T-helper 1 cell treated with Interleukin-12 subunit alpha and Interleukin-12 subunit beta and Interleukin-4 antibody, amounts not matched to agents 30 μg/mL and 1 μg/mL, for 36 hours (primary cell): ENCODE measurements around the gene MPP2.
"Not testable (repeated sequence)": the region's sequence is repeated elsewhere in the genome, so short reads cannot be mapped to it uniquely, and the experiment has no call there.

Experiments
- H3K27ac Mint-ChIP-seq: one replicate; pipeline ENCODE4 v1.8.0; 2021; ENCODE audit warnings: mild to moderate bottlenecking, mixed read lengths
- H3K27me3 Mint-ChIP-seq: one replicate; pipeline ENCODE4 v1.8.0; 2021; ENCODE audit warnings: low read depth, mixed read lengths
- H3K36me3 Mint-ChIP-seq: one replicate; pipeline ENCODE4 v1.8.0; 2021; ENCODE audit warnings: low read depth, mixed read lengths
- H3K4me1 Mint-ChIP-seq: one replicate; pipeline ENCODE4 v1.8.0; 2021; ENCODE audit warnings: low read depth, mixed read lengths
- H3K4me3 Mint-ChIP-seq: one replicate; pipeline ENCODE4 v1.8.0; 2021; ENCODE audit warnings: mild to moderate bottlenecking, moderate library complexity, mixed read lengths
- H3K9me3 Mint-ChIP-seq: one replicate; pipeline ENCODE4 v1.8.0; 2021; ENCODE audit warnings: mixed read lengths

Gene MPP2

DNA sequence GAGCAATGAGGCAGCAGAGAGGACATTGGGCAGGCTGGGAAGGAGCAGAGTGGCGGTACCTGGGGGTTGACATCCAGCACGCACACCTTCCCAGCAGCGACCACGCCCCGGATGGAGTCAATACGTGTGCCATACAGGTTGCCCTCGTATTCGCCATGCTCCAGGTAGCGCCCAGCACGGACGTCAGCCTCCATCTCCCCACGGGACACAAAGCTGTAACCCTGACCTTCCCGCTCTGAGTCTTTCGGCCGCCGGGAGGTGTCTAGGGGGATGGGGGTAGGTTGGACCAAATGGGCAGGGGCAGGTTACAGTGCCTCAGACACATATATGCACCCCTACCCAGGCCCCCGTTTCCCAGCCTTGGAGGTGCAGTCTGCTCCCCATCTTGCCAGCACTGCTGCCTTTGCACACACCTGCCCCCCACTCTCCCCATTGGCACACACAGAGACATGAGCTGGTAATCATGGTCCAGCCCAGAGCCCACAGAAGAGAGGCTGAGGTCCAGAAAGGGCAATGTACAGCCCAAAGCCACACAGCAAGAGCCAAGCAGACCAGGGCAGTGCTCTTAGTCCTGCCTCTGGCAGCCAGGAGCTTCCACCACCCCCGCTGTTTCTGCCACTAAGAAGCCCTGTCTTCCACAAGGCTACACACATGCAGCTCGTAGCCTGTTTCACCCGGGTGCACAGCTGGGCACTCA is 27.5 kb downstream of the MPP2 start:
- Mint-ChIP-seq H3K4me3 (no peak overlapping the region), H3K4me1 (no peaks in the 10 kb centered on the region), H3K27ac (no peak overlapping the region), H3K9me3 (no peaks in the 10 kb centered on the region), H3K27me3 (no peaks in the 10 kb centered on the region), H3K36me3 (no peaks in the 10 kb centered on the region)

DNA sequence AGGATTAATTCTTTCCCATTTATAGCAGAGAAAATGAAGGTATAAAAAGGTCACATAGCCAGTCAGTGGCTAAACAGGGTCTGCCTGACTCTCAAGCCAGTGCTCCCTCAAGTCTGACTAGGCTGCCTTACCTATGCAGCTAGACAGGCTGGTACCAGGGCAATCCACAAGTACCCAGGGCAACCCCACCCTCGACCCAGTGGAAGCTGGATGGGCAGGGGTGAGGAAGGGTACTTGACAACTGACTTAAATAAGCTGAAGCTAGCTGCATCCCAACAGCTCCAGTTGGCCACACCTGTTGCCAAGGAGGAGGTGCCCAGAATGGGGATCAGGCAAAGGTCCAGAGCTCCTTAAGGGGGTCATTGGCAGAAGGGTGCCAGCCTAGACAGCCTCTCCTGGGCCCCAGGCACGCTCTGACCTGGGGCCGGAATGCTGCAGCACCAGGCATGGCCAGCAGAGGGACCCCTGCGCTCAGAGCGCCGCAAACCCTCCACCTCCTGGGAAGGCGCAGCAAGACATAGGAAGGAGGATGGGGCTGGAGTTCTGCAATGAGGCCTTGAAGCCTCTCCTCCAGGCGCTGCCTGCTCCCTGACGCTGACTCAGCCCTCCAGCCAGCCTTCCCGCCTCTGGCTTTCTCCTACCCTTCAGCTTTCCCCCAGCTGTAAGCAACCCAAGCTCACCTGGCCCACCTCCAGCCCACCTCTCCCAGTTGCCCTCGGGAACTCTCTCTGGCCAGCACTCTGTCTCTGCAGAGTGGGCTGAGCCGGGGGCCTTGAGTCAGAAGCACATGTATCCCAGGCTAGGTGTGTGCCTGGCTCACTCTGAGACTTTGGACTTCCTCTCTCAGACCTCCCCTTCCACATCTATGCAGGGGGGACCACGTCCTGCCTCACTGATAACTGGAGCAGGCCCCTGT is 28.8 kb downstream of the MPP2 start:
- Mint-ChIP-seq H3K4me3 (no peak overlapping the region), H3K36me3 (no peaks in the 10 kb centered on the region), H3K27ac (no peak overlapping the region)

DNA sequence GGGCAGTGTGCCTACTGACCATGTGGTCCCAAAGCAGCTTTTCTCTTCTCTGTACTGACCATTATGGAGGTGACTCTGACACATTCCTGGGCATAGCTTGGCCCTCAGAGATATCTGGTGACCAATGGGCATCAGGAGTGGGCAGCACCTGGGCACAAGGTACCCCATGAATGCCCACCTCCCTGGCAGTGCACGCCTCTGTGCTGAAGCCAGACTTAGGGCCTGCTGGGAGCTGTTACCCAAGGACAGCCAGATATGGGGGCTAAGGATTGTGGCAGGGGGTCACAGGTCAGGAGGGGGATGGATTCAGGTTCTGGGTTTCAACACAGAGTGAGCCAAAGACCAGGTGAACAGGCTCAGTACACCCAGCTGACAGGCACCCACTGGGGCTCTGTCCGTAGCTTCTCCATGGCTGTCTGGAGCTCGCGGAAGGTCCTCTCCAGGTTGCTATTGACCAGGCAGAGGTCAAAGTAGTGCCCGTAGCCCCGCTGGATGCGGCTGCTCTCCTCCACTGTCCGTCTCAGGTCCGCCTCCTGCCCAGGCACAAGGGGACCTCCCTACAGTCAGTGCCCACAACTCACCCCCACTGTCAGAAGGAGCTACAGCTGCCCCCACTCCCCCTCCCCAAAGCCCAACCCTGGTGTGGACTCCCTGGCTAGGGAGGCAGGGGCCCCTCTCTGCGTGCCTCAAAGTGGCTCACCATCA is 29.7 kb downstream of the MPP2 start:
- Mint-ChIP-seq H3K27ac (no peak overlapping the region), H3K4me1 (no peaks in the 10 kb centered on the region), H3K9me3 (no peaks in the 10 kb centered on the region), H3K36me3 (no peaks in the 10 kb centered on the region), H3K4me3 (no peak overlapping the region), H3K27me3 (no peaks in the 10 kb centered on the region)

More for the DNA sequence above, 28.8 kb downstream of the MPP2 start:
- no peaks in the 10 kb centered on the region for H3K9me3 Mint-ChIP-seq
- H3K27me3 Mint-ChIP-seq = no peaks in the 10 kb centered on the region
- no peaks in the 10 kb centered on the region for H3K4me1 Mint-ChIP-seq

DNA sequence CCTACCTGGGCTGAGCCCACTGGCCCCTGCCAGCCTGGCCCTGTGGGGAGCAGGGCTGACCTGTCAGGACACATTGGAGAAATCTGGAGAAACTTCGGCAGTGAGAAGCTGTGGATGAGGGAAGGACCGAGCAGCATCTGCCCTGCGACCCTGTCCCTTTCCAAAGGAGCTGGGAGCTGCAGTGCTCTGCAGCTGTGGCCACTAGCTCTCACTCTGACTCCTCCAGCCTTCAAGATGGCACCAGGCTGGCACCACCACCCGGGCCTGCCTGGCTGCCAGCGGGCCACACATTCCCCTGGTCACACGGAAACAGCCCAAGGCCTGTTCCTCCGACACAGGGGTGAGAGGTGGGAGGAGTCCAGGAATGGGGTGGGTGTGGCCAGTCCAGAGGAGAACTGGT is 30.3 kb downstream of the MPP2 start:
- H3K27me3 Mint-ChIP-seq = no peaks in the 10 kb centered on the region
- H3K27ac Mint-ChIP-seq = no peak overlapping the region
- H3K4me1 Mint-ChIP-seq = no peaks in the 10 kb centered on the region
- H3K4me3 Mint-ChIP-seq = no peak overlapping the region
- no peaks in the 10 kb centered on the region for H3K9me3 Mint-ChIP-seq
- H3K36me3 Mint-ChIP-seq = no peaks in the 10 kb centered on the region

DNA sequence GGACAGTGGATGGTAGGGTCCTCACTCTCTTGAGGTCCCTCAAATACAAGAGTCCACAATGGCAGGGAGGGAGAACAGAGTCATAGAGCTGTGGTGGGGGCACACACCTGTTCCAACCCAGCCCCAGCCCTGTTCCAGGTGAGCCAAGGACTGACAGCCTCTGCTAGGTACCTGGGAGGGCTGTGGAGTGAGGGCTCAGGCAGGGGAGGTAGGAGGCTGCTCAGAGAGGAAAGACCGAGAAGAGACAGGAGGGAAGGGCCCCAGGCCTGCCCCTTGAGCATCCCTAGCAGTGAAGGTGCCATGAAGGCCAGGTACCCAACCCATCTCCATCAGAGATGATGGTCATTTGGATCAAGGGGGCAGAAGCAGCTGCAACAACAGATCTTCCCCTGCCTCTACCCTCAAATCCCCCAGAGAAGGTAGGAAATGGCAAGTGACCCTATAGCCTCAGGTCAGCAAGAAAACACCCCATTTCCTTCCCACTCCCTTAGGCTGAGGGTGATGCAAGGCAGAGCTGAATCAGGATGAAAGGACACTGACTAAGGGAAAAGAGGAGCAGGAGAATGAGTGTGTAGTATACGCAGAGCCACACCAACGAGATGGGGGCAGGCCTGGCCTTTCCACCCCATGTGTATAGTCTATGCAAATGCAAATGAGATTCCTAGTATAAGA is 31.7 kb downstream of the MPP2 start:
- Mint-ChIP-seq H3K36me3 (no peaks in the 10 kb centered on the region), H3K4me3 (no peak overlapping the region)

DNA sequence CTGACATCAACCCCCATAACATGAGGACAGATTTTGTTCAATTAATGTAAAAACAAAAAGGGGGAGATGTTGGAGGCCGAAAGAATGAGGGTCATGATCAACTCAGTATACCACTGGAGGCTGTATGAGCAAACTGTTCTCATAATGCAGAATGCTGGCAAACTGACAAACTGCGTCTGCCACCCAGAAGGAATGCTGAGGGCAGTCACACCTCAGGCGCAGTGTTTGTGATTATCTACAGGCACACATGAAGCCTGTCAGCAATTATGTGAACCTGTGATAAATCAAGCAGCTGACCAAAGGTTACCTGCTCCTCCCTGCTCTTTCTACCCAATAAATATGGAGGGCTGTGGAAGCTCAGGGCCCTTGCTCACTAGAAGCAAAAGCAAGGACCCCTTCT is 33.0 kb downstream of the MPP2 start:
- Mint-ChIP-seq H3K36me3 (no peaks in the 10 kb centered on the region), H3K27me3 (no peaks in the 10 kb centered on the region), H3K4me3 (no peak overlapping the region), H3K9me3 (no peaks in the 10 kb centered on the region), H3K4me1 (no peaks in the 10 kb centered on the region), H3K27ac (no peak overlapping the region)

More for the DNA sequence above, 31.7 kb downstream of the MPP2 start:
- H3K27ac Mint-ChIP-seq = no peak overlapping the region
- H3K27me3 Mint-ChIP-seq = no peaks in the 10 kb centered on the region
- H3K4me1 Mint-ChIP-seq = no peaks in the 10 kb centered on the region
- H3K9me3 Mint-ChIP-seq = no peaks in the 10 kb centered on the region

DNA sequence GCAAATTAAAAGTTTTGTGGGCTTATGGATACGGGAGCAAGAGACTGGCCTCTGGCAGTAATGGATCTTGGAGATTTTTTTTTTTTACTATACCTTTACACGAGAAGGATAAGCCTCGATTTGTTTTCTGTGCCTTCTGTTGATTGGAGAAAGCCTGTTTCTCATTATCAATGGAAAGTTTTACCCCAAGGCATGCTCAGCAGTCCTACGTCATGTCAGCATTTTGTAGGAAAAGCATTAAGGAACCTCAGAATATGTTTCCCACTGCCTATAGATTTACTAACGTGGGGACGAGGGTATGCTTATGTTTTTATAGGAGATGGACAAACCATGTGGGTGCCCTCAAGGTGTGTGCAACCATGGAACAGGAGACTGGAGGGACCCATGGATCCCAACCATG is 33.5 kb downstream of the MPP2 start:
- H3K27ac Mint-ChIP-seq = no peak overlapping the region
- no peaks in the 10 kb centered on the region for H3K4me1 Mint-ChIP-seq
- peaks cover under 1% of the 10 kb centered on the region for H3K27me3 Mint-ChIP-seq
- no peak overlapping the region for H3K4me3 Mint-ChIP-seq
- H3K9me3 Mint-ChIP-seq = no peaks in the 10 kb centered on the region
- H3K36me3 Mint-ChIP-seq = no peaks in the 10 kb centered on the region

DNA sequence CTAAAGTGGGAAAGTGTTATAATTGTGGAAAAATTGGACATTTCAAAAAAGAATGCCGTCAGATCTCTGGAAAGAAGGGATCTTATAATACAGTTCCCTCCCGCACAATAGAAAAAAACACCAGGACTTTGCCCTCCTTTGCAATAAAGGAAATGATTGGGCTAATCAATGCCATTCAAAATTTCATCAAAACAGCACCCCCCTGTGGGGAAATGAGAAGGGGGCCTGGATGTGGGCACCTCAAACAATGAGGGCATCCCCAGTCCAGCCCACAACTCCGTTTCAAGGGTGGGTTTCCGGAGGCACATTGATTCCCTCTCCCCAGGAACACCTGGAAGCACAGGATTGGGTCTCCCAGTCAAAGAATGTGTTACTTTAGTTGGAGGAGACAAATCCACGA is 34.2 kb downstream of the MPP2 start:
- H3K36me3 Mint-ChIP-seq = no peaks in the 10 kb centered on the region
- H3K4me3 Mint-ChIP-seq = no peak overlapping the region
- H3K9me3 Mint-ChIP-seq = no peaks in the 10 kb centered on the region
- H3K4me1 Mint-ChIP-seq = no peaks in the 10 kb centered on the region
- H3K27ac Mint-ChIP-seq = no peak overlapping the region
- H3K27me3 Mint-ChIP-seq = peaks cover 8% of the 10 kb centered on the region

DNA sequence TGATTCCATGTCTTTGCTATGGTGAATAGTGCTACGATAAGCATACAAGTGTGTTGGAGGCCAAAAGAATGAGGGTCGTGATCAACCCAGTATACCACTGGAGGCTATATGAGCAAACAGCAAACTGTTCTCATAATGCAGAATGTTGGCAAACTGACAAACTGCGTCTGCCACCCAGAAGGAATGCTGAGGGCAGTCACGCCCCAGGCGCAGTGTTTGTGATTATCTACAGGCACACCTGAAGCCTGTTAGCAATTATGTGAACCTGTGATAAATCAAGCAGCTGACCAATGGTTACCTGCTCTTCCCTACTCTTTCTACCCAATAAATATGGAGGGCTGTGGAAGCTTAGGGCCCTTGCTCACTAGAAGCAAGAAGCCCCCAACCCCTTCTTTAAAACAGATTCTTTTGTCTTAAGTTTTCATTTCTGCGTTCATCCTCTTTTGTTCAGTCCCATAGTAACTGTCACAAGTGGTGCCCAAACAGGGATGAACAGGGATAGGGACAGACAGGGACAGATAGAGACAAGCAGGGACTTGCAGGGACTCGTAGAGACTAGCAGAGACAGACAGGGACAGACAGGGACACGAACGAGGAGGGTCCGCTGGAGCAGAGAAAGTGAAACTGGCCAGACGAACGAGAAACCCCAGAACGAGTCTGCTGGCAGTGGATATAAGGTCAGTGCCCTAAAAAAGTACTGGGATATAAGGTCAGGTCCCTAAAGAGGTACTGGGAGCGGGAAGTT is 35.2 kb downstream of the MPP2 start:
- H3K27ac Mint-ChIP-seq = no peak overlapping the region
- H3K36me3 Mint-ChIP-seq = no peaks in the 10 kb centered on the region
- H3K4me1 Mint-ChIP-seq = no peaks in the 10 kb centered on the region
- no peak overlapping the region for H3K4me3 Mint-ChIP-seq
- H3K27me3 Mint-ChIP-seq = peaks cover 15% of the 10 kb centered on the region
- no peaks in the 10 kb centered on the region for H3K9me3 Mint-ChIP-seq

DNA sequence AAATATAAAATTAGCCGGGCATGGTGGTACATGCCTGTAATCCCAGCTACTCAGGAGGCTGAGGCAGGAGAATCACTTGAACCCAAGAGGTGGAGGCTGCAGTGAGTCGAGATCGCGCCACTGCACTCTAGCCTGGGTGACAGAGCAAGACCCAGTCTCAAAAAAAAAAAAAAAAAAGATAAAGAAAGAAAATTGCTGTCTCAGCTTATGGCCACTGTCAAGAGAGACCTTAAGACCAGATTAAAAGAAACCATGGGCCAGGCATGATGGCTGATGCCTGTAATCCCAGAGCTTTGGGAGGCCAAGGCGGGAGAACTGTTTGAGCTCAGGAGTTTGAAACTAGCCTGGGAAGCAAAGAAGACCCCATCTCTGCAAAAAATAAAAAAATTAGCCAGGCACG is 38.3 kb downstream of the MPP2 start:
- H3K4me3 Mint-ChIP-seq, H3K4me1 Mint-ChIP-seq, H3K27ac Mint-ChIP-seq, H3K36me3 Mint-ChIP-seq, H3K9me3 Mint-ChIP-seq: not testable (repeated sequence)
- peaks cover 20% of the 10 kb centered on the region for H3K27me3 Mint-ChIP-seq

DNA sequence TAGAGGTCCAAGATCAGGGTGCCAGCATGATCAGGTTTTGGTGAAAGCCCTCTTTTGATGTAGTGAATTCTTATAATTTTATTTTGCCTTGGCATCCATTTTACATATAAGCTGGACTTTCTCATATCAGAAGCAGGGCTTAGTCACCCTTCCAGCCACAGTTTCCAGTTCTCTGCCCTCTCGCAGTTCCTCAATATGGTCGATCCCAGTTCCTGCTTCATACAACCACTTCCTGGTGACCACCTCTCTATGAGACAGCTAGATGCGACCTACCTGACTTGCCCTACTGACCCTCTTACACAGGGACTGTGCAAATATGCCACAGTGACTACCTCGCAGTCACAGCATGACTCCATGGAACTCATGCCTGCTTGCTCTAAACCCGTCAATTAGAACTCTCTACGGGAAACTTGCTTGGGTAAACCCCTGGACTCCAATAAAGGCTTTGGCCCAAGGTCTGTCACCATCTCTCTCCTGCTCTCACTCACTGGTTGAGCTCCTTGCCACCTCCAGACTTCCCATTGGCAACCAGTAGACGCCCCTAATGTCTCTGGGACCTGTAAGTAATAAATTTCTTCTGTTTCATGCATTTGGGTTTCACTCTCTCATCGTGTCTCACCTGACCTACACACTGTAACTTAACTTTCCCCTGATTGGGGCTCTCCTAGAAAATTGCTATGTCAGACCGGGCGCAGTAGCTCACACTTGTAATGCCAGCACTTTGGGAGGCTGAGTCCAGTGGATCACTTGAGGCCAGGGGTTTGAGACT is 38.9 kb downstream of the MPP2 start:
- no peak overlapping the region for H3K4me3 Mint-ChIP-seq
- no peak overlapping the region for H3K27ac Mint-ChIP-seq
- no peaks in the 10 kb centered on the region for H3K4me1 Mint-ChIP-seq
- H3K36me3 Mint-ChIP-seq = no peaks in the 10 kb centered on the region
- H3K27me3 Mint-ChIP-seq = peaks cover 20% of the 10 kb centered on the region
- no peaks in the 10 kb centered on the region for H3K9me3 Mint-ChIP-seq

DNA sequence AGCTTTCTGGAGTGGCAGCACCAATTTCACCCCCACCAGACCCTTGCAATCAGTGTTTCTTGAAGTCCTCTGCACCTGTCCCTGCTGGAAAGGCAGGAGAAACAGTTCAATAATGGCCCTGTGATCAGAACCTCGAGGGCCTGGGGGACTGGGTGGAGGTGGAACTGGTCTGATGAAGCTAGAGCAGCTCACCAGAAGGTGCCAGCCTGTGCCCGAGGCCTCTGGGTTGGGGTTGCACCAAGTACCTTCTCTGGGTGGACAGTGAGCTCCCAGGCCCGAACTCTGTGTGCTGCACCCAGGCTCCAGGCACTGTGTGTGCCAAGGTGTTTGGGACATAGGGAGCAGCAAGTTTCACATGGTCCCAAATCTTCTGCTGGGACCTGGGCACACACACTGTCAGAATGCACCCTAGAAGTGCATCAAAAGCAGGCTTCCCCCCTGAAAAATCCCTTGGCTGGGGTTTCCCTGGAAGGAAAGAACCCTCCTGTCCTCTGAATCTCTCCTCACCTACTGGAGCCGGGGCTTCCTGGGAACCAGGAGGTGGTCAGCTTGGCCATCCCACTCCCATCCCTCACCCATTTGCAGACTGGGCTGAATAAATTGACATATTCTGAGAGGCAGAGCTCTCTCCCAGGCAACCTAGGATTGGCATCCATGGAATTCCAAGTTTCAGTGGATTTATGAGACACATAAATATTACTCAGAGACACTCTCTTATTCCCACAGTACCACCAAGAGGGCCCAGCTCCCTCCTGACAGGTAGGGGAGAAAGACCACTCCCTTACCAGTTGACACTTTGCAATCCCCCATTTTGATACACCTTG is 43.0 kb downstream of the MPP2 start:
- no peak overlapping the region for H3K27ac Mint-ChIP-seq

DNA sequence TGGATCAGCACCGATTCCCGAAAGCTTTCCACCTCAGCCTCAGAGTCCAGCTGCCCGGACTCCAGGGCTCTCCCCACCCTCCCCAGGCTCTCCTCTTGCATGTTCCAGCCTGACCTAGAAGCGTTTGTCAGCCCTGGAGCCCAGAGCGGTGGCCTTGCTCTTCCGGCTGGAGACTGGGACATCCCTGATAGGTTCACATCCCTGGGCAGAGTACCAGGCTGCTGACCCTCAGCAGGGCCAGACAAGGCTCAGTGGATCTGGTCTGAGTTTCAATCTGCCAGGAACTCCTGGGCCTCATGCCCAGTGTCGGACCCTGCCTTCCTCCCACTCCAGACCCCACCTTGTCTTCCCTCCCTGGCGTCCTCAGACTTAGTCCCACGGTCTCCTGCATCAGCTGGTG is 45.4 kb downstream of the MPP2 start:
- H3K36me3 Mint-ChIP-seq = no peaks in the 10 kb centered on the region
- no peak overlapping the region for H3K27ac Mint-ChIP-seq
- H3K27me3 Mint-ChIP-seq = peaks cover 3% of the 10 kb centered on the region
- H3K4me1 Mint-ChIP-seq = no peaks in the 10 kb centered on the region
- H3K9me3 Mint-ChIP-seq = no peaks in the 10 kb centered on the region
- H3K4me3 Mint-ChIP-seq = no peak overlapping the region

More for the DNA sequence above, 43.0 kb downstream of the MPP2 start:
- H3K4me3 Mint-ChIP-seq = no peak overlapping the region
- H3K36me3 Mint-ChIP-seq = no peaks in the 10 kb centered on the region
- peaks cover 20% of the 10 kb centered on the region for H3K27me3 Mint-ChIP-seq
- H3K4me1 Mint-ChIP-seq = no peaks in the 10 kb centered on the region
- H3K9me3 Mint-ChIP-seq = no peaks in the 10 kb centered on the region
